ENCODE measurements around the gene DNAJC27.

- TF ChIP-seq CTCF (conservative IDR thresholded peaks at IDR 0.05; ENCODE audit: low read depth, low read length) (no peak), EZH2phosphoT487 (IDR thresholded peaks at IDR 0.05; ENCODE audit: borderline replicate concordance, low read length) (no peak), EZH2 (IDR thresholded peaks at IDR 0.05; ENCODE audit: low read length, unreplicated experiment) (no peak)
Observed at GRCh38 chr2:24919506-24920097, 52.2 kb downstream of the DNAJC27 start.

Data from PC-3 (cell line).